Body of pancreas (tissue), 4 donors: Measurements from ENCODE around the gene PCDH8.

Experiments used
- POLR2A ChIP-seq, 3 donors: fragments of 450-650 bp; IDR thresholded peaks; one replicate each; pipeline ENCODE4 v1.6.1; 2016; ENCODE audit warnings: antibody characterized with exemption in 3 of 3, mild to moderate bottlenecking in 2 of 3
- TF ChIP-seq, protein P1 (sequence below), 7 experiments: fragments of 450-650 bp in 4 of 7; fragments of 200-600 bp in 3 of 7; sonication (generic) in 3 of 7; IDR thresholded peaks; one replicate each; pipeline ENCODE4 v1.5.1; 2016 to 2019; ENCODE audit warnings: antibody characterized with exemption in 7 of 7

DNA sequence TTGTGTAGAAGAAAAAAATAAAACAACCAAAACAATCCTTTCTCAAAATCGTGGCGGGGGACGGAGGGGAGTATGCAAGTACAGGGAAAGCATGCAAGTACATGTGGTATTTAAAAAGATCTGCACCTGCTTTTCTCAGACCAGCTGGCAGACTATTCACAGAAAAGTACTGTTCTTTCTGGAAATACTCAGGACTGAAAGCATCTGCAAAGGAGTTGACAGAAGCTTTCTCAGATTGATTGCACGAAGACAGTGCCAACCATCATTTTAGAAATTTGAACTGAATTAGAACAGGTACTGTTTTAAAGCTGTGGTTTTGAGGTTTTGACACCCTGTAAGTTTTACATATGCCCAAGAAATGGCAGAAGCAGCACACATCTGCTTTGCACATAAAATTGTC, 19.8 kb upstream of the PCDH8 start:
- TF ChIP-seq, protein P1, sequence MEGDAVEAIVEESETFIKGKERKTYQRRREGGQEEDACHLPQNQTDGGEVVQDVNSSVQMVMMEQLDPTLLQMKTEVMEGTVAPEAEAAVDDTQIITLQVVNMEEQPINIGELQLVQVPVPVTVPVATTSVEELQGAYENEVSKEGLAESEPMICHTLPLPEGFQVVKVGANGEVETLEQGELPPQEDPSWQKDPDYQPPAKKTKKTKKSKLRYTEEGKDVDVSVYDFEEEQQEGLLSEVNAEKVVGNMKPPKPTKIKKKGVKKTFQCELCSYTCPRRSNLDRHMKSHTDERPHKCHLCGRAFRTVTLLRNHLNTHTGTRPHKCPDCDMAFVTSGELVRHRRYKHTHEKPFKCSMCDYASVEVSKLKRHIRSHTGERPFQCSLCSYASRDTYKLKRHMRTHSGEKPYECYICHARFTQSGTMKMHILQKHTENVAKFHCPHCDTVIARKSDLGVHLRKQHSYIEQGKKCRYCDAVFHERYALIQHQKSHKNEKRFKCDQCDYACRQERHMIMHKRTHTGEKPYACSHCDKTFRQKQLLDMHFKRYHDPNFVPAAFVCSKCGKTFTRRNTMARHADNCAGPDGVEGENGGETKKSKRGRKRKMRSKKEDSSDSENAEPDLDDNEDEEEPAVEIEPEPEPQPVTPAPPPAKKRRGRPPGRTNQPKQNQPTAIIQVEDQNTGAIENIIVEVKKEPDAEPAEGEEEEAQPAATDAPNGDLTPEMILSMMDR (IDR thresholded peaks at IDR 0.05), result no peak
- TF ChIP-seq POLR2A (IDR thresholded peaks at IDR 0.05), result no peak
